ENCODE results near the gene S1PR1. TPM values are rescaled to one million over a fixed set of nuclear protein-coding genes. Genes with fewer than 3 reads are reported as not detected.
"Not testable (repeated sequence)": the region's sequence is repeated elsewhere in the genome, so short reads cannot be mapped to it uniquely, and the experiment has no call there.

S1PR1 gene
- total RNA-seq, 2 experiments from 2014 or later = 129 to 131 TPM

GRCh38 chr1:101221945-101222429 lies 14.8 kb upstream of the S1PR1 start:
- H3K27me3 Mint-ChIP-seq (ENCODE audit: low read depth) = no peaks in the 10 kb centered on the region
- CTCF ChIA-PET = interaction anchor here (2.5 kb wide), 1 partner anchor 13 kb away, joined by 6 read pairs; no protein-coding TSS in a partner anchor
- H3K4me3 Mint-ChIP-seq = peak overlapping the region; percentile 4
- H3K27ac Mint-ChIP-seq = peak overlapping the region; percentile 65
- H3K4me1 Mint-ChIP-seq (ENCODE audit: low read depth) = peaks cover 27% of the 10 kb centered on the region
- H3K36me3 Mint-ChIP-seq (ENCODE audit: low read depth) = no peaks in the 10 kb centered on the region
- intact Hi-C loops (cut with micrococcal nuclease) = no loop called here
- no peak for DNase-seq
- H3K9me3 Mint-ChIP-seq = no peaks in the 10 kb centered on the region

- Mint-ChIP-seq H3K4me3 (no peak overlapping the region), H3K36me3 (ENCODE audit: low read depth) (peaks cover 10% of the 10 kb centered on the region), H3K9me3 (peaks cover 15% of the 10 kb centered on the region), H3K27me3 (ENCODE audit: low read depth) (no peaks in the 10 kb centered on the region), H3K4me1 (ENCODE audit: low read depth) (peaks cover 24% of the 10 kb centered on the region), H3K27ac (no peak overlapping the region)
- no peak for DNase-seq
- CTCF ChIA-PET = interaction anchor here (1.0 kb wide), 1 partner anchor 11 kb away, joined by 5 read pairs; no protein-coding TSS in a partner anchor
- intact Hi-C loops (cut with micrococcal nuclease) = no loop called here
Observed at GRCh38 chr1:101227837-101228236, 9.0 kb upstream of the S1PR1 start.

GRCh38 chr1:101228424-101229134 lies 8.2 kb upstream of the S1PR1 start:
- no peak overlapping the region for H3K27ac Mint-ChIP-seq
- intact Hi-C loops (cut with micrococcal nuclease) = no loop called here
- H3K4me3 Mint-ChIP-seq = no peak overlapping the region
- H3K27me3 Mint-ChIP-seq (ENCODE audit: low read depth) = no peaks in the 10 kb centered on the region
- no peak for DNase-seq
- H3K36me3 Mint-ChIP-seq (ENCODE audit: low read depth) = peaks cover 10% of the 10 kb centered on the region
- CTCF ChIA-PET = interaction anchor here (1.0 kb wide), 1 partner anchor 10 kb away, joined by 5 read pairs; no protein-coding TSS in a partner anchor
- peaks cover 29% of the 10 kb centered on the region for H3K4me1 Mint-ChIP-seq (ENCODE audit: low read depth)
- H3K9me3 Mint-ChIP-seq = peaks cover 15% of the 10 kb centered on the region

DNA sequence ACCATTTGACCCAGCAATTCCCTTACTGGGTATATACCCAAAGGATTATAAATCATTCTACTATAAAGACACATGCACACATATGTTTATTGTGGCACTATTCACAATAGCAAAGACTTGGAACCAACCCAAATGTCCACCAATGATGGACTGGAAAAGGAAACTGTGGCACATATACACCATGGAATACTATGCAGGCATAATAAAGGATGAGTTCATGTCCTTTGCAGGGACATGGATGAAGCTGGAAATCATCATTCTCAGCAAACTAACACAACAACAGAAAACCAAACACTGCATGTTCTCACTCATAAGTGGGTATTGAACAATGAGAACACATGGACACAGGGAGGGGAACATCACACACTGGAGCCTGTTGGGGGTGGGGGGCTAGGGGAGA lies 4.6 kb upstream of the S1PR1 start:
- H3K9me3 Mint-ChIP-seq = peaks cover 15% of the 10 kb centered on the region
- H3K4me3 Mint-ChIP-seq; CTCF ChIA-PET; H3K27ac Mint-ChIP-seq; DNase-seq; intact Hi-C loops (cut with micrococcal nuclease); H3K27me3 Mint-ChIP-seq (ENCODE audit: low read depth): not testable (repeated sequence)
- peaks cover 44% of the 10 kb centered on the region for H3K4me1 Mint-ChIP-seq (ENCODE audit: low read depth)
- peaks cover 25% of the 10 kb centered on the region for H3K36me3 Mint-ChIP-seq (ENCODE audit: low read depth)

GRCh38 chr1:101233495-101233894 lies 3.3 kb upstream of the S1PR1 start:
- Mint-ChIP-seq H3K27me3 (ENCODE audit: low read depth) (no peaks in the 10 kb centered on the region), H3K4me1 (ENCODE audit: low read depth) (peaks cover 37% of the 10 kb centered on the region), H3K27ac (peak overlapping the region; percentile 50), H3K4me3 (no peak overlapping the region), H3K36me3 (ENCODE audit: low read depth) (peaks cover 36% of the 10 kb centered on the region), H3K9me3 (peaks cover 15% of the 10 kb centered on the region)
- CTCF ChIA-PET = interaction anchor here (0.6 kb wide), 1 partner anchor 52 kb away, joined by 6 read pairs; no protein-coding TSS in a partner anchor
- intact Hi-C loops (cut with micrococcal nuclease) = no loop called here
- no peak for DNase-seq

DNA sequence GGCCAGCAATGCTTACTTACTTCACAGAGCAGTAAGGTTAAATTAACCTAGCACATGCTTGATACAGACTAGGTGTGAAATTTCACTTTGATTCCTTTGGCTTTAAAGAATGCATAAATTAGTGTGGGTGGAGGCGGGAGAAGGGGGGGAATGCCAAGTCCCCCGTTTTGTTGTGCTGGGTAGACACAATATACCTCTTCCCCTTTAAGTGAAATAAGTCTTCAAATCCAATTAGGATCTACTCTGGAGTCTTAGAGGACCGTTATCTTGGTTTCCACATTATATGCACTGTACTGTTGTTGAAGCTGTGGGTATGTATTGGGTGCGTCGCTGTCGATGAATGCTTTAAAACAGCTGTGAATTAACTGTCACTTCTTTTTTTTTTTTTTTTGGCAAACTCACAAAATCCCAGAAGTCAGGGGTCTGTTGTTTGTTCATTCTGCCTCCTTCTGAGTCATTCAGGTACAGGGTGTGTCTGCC lies 1.6 kb upstream of the S1PR1 start:
- H3K27ac Mint-ChIP-seq = peak overlapping the region; percentile 99
- H3K4me3 Mint-ChIP-seq = peak overlapping the region; percentile 99
- no peaks in the 10 kb centered on the region for H3K27me3 Mint-ChIP-seq (ENCODE audit: low read depth)
- peak; percentile 68 for DNase-seq
- H3K4me1 Mint-ChIP-seq (ENCODE audit: low read depth) = peaks cover 32% of the 10 kb centered on the region
- CTCF ChIA-PET = interaction anchor here (0.6 to 2.2 kb wide), 17 partner anchors 14 to 314 kb away, joined by 3 to 14 read pairs (median 4); no protein-coding TSS in a partner anchor
- peaks cover 15% of the 10 kb centered on the region for H3K9me3 Mint-ChIP-seq
- intact Hi-C loops (cut with micrococcal nuclease) = loop anchor here (1.0 to 5.0 kb wide), 12 partner anchors 19 to 793 kb away; partner anchors contain the start of gene SLC30A7
- peaks cover 53% of the 10 kb centered on the region for H3K36me3 Mint-ChIP-seq (ENCODE audit: low read depth)

DNA sequence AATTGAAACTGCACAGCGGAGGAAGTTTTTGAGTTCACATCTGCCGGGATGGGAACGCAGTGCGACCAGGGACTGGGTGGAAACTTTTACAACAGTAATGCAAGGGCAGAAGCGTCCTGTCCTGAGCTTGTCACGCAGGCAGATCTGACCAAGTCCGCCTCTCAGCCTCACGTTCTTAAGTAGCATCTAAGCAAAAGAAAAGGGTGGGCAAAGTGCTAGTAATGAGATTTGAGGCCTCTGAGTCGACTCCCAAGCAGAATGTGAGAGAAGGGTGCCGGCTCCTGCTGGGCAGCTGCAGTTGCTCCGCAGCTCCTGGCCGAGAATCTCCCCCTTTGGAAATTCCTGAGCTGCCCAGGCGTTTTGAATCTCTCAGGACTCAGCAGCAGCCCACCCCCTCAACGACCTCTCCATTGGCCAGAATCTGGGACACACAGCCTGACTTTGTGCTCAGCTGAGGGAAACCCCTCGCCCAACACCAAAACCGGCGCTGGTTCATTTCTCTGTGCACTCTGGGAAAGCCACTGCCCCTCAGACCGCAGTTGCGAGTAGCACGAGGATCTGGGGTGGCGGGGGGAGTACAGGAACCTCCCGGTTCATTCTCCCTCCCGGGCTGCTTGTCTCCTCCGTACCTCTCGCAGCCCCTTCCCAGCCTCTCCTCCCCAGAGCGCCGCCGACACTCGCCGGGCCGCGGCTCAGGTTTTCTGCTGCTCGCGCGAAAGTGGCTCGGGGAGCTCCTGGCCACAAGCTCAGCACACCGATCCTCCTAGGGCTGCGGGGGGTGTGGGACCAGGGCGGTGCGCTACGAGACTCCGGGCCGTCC lies 913 bp upstream of the S1PR1 start:
- H3K36me3 Mint-ChIP-seq (ENCODE audit: low read depth) = peaks cover 60% of the 10 kb centered on the region
- H3K4me1 Mint-ChIP-seq (ENCODE audit: low read depth) = peaks cover 36% of the 10 kb centered on the region

GRCh38 chr1:101237229-101237837 lies 514 bp downstream of the S1PR1 start:
- peaks cover under 1% of the 10 kb centered on the region for H3K9me3 Mint-ChIP-seq
- peak overlapping the region; percentile 99 for H3K27ac Mint-ChIP-seq
- peak overlapping the region; percentile 99 for H3K4me3 Mint-ChIP-seq
- no peaks in the 10 kb centered on the region for H3K27me3 Mint-ChIP-seq (ENCODE audit: low read depth)
- intact Hi-C loops (cut with micrococcal nuclease) = loop anchor here (1.0 to 5.0 kb wide), 6 partner anchors 170 to 885 kb away; partner anchors contain the start of gene CDC14A
- H3K4me1 Mint-ChIP-seq (ENCODE audit: low read depth) = peaks cover 44% of the 10 kb centered on the region
- peaks cover 65% of the 10 kb centered on the region for H3K36me3 Mint-ChIP-seq (ENCODE audit: low read depth)
- CTCF ChIA-PET = interaction anchor here (1.2 to 3.1 kb wide), 6 partner anchors 33 to 318 kb away, joined by 4 to 32 read pairs (median 6); partner anchors contain the start of gene DPH5
- DNase-seq = no peak

More for the DNA sequence above, 913 bp upstream of the S1PR1 start:
- intact Hi-C loops (cut with micrococcal nuclease) = loop anchor here (1.0 to 5.0 kb wide), 15 partner anchors 20 to 794 kb away; partner anchors contain the start of gene SLC30A7
- Mint-ChIP-seq H3K9me3 (peaks cover 14% of the 10 kb centered on the region), H3K4me3 (peak overlapping the region; percentile 99), H3K27me3 (ENCODE audit: low read depth) (no peaks in the 10 kb centered on the region), H3K27ac (peak overlapping the region; percentile 99)
- CTCF ChIA-PET = interaction anchor here (0.6 to 2.2 kb wide), 17 partner anchors 15 to 315 kb away, joined by 3 to 14 read pairs (median 3); partner anchors contain the start of gene DPH5
- DNase-seq = peak; percentile 90

DNA sequence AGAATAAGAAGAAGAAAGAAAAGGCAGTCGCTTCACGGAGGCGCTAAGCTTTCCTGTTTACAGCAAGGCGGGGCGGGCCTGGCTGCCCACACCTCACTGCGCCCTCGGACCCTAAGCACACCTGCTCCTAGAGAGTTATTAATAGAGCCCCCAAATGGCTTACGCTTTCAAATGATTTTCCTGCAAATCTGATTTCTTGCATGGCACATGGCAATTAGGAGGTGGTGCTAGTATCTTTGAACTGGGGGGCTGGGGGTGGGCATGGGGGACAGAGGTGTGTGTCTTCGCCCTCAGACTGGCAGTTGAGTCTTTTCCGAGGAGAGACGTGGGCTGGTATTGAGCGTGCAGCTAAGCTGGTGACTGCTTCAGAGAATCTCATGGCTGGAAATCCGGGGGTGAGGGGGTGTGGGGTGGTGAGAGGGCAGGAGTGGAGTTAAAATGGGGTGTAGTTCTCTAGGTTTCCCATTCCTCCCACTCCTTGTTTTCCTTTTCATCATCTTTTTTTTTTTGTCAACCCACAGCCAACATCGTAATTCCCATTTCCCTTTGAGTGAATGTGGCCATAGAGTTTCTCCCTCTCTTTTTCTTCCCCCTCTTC lies 1.3 kb downstream of the S1PR1 start:
- H3K4me1 Mint-ChIP-seq (ENCODE audit: low read depth) = peaks cover 44% of the 10 kb centered on the region
- intact Hi-C loops (cut with micrococcal nuclease) = loop anchor here (1.0 to 5.0 kb wide), 8 partner anchors 50 to 796 kb away; partner anchors contain the start of gene DPH5
- CTCF ChIA-PET = interaction anchor here (0.6 to 4.2 kb wide), 35 partner anchors 10 to 322 kb away, joined by 3 to 91 read pairs (median 5); partner anchors contain the start of gene DPH5
- H3K36me3 Mint-ChIP-seq (ENCODE audit: low read depth) = peaks cover 67% of the 10 kb centered on the region
- H3K4me3 Mint-ChIP-seq = peak overlapping the region; percentile 99
- DNase-seq = peak; percentile 73
- H3K27me3 Mint-ChIP-seq (ENCODE audit: low read depth) = no peaks in the 10 kb centered on the region
- H3K27ac Mint-ChIP-seq = peak overlapping the region; percentile 99
- H3K9me3 Mint-ChIP-seq = no peaks in the 10 kb centered on the region

DNA sequence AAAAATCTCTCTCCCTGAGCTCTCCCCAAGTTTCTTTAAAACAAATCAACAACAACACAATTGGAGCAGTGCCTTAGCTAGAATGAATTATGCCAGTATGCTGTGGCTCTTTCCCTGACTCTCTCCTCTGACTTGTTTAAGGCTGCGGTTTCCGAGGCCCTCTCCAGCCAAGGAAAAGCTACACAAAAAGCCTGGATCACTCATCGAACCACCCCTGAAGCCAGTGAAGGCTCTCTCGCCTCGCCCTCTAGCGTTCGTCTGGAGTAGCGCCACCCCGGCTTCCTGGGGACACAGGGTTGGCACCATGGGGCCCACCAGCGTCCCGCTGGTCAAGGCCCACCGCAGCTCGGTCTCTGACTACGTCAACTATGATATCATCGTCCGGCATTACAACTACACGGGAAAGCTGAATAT lies 1.9 kb downstream of the S1PR1 start:
- Mint-ChIP-seq H3K4me3 (peak overlapping the region; percentile 99), H3K4me1 (ENCODE audit: low read depth) (peaks cover 44% of the 10 kb centered on the region), H3K27ac (peak overlapping the region; percentile 99), H3K27me3 (ENCODE audit: low read depth) (no peaks in the 10 kb centered on the region), H3K9me3 (no peaks in the 10 kb centered on the region), H3K36me3 (ENCODE audit: low read depth) (peaks cover 72% of the 10 kb centered on the region)
- peak; percentile 97 for DNase-seq
- CTCF ChIA-PET = interaction anchor here (0.6 to 4.2 kb wide), 39 partner anchors 9 to 322 kb away, joined by 3 to 91 read pairs (median 5); partner anchors contain the start of gene DPH5
- intact Hi-C loops (cut with micrococcal nuclease) = loop anchor here (1.0 to 5.0 kb wide), 10 partner anchors 46 to 796 kb away; partner anchors contain the start of gene DPH5

Data from activated naive CD4-positive, alpha-beta T cell treated with anti-CD3 and anti-CD28 coated beads for 36 hours (primary cell).